DOHH2 (cell line): ENCODE data around the gene VSIG10L2.

Source experiments
- CTCF ChIP-seq: fragments of 200-600 bp; sonication (generic); IDR thresholded peaks from one replicate; pipeline ENCODE4 v1.5.1; 2014; ENCODE audit warnings: antibody characterized with exemption, mild to moderate bottlenecking, low read depth, low read length; ENCODE audit not compliant: poor library complexity, severe bottlenecking
- EZH2phosphoT487 ChIP-seq: fragments of 200-600 bp; sonication (generic); IDR thresholded peaks from 2 replicates; pipeline ENCODE4 v1.6.1; 2017; ENCODE audit warnings: borderline replicate concordance, mild to moderate bottlenecking, antibody characterized with exemption, low read length, moderate library complexity, mixed read lengths

GRCh38 chr11:125946712-125947418, 1.0 kb downstream of the VSIG10L2 start:
- no peak for TF ChIP-seq CTCF
- TF ChIP-seq EZH2phosphoT487: no peak
